Measurements from ENCODE around the gene MED12L. TPM values are rescaled to one million over a fixed set of nuclear protein-coding genes. Genes with fewer than 3 reads are reported as not detected.

Gene MED12L
- polyA plus RNA-seq, 1 of the 3 experiments (the other 2 are of a cell fraction) = 0.03 TPM

- no peak for TF ChIP-seq CTCF (IDR thresholded peaks at IDR 0.05)
- TF ChIP-seq REST (IDR thresholded peaks at IDR 0.05; ENCODE audit: low read depth, low read length) = no peak
Observed at GRCh38 chr3:151383111-151383510, 297.6 kb downstream of the MED12L start (continued).

GRCh38 chr3:151383956-151384355 lies 298.5 kb downstream of the MED12L start:
- no peak overlapping the region for H3K4me3 ChIP-seq (ENCODE audit: low read depth in 2 of 2, low read length in 1 of 2)
- peak overlapping the region; percentile 40 for H3K4me2 ChIP-seq
- no peaks in the 10 kb centered on the region for H3K79me2 ChIP-seq (ENCODE audit: insufficient read depth)
- CTCF ChIA-PET = no interaction called here
- H3K4me1 ChIP-seq (ENCODE audit: control insufficient read depth in 1 of 2, insufficient read depth in 2 of 2, low read depth in 1 of 2, low read length in 1 of 2) = peaks cover 0 to 5% of the 10 kb centered on the region in 2 experiments; a peak in 1 of 4 replicates
- H3K9me2 ChIP-seq = no peaks in the 10 kb centered on the region; the same call in 1 of the 2 replicates
- TF ChIP-seq ELF1 (IDR thresholded peaks at IDR 0.05) = no peak
- no peak for TF ChIP-seq YY1 (IDR thresholded peaks at IDR 0.05; ENCODE audit: low read depth)
- no peak for TF ChIP-seq MAX (IDR thresholded peaks at IDR 0.05; ENCODE audit: low read depth)
- H3K36me3 ChIP-seq (replicated peaks in 1 of 2; ENCODE audit: control insufficient read depth in 1 of 2, insufficient read depth in 2 of 2, low read length in 1 of 2) = no peaks in the 10 kb centered on the region
- POLR2A ChIA-PET = no interaction called here
- no peaks in the 10 kb centered on the region; the same call in 1 of the 2 replicates for H3K27me3 ChIP-seq (ENCODE audit: insufficient read depth)
- H4K20me1 ChIP-seq (ENCODE audit: insufficient read depth) = no peaks in the 10 kb centered on the region
- no peak for DNase-seq
- H2AFZ ChIP-seq (ENCODE audit: low read depth) = no peak overlapping the region
- H3K9me3 ChIP-seq = no peaks in the 10 kb centered on the region
- no peak overlapping the region for H3K27ac ChIP-seq (ENCODE audit: low read depth in 2 of 2, low read length in 1 of 2)
- no peaks in the 10 kb centered on the region for H3F3A ChIP-seq (replicated peaks; ENCODE audit: insufficient read depth)
- 67% methylated on average over 3 of the region's 3 CpGs for WGBS (ENCODE audit: low lambda C conversion rate)
- no peak overlapping the region for H3K9ac ChIP-seq

- ChIA-PET CTCF (interaction anchor here (1.1 kb wide), 1 partner anchor 11 kb away, joined by 4 read pairs; no protein-coding TSS in a partner anchor), POLR2A (no interaction called here)
- Histone ChIP-seq H3K9ac (no peak within 1 kb of the TSS), H3K4me3 (ENCODE audit: low read depth in 2 of 2, low read length in 1 of 2) (no peak within 1 kb of the TSS), H4K20me1 (ENCODE audit: insufficient read depth) (no peaks in the 10 kb centered on the region), H2AFZ (ENCODE audit: low read depth) (no peak within 1 kb of the TSS), H3K4me1 (ENCODE audit: control insufficient read depth in 1 of 2, insufficient read depth in 2 of 2, low read depth in 1 of 2, low read length in 1 of 2) (peaks cover 0 to 5% of the 10 kb centered on the region in 2 experiments; a peak in 1 of 4 replicates), H3K79me2 (ENCODE audit: insufficient read depth) (no peaks in the 10 kb centered on the region), H3F3A (replicated peaks; ENCODE audit: insufficient read depth) (no peaks in the 10 kb centered on the region), H3K27me3 (ENCODE audit: insufficient read depth) (no peaks in the 10 kb centered on the region; the same call in 1 of the 2 replicates), H3K9me3 (no peaks in the 10 kb centered on the region), H3K9me2 (no peaks in the 10 kb centered on the region; the same call in 1 of the 2 replicates), H3K4me2 (peak within 1 kb of the TSS; percentile 40), H3K36me3 (replicated peaks in 1 of 2; ENCODE audit: control insufficient read depth in 1 of 2, insufficient read depth in 2 of 2, low read length in 1 of 2) (no peaks in the 10 kb centered on the region), H3K27ac (ENCODE audit: low read depth in 2 of 2, low read length in 1 of 2) (no peak within 1 kb of the TSS)
- DNase-seq = no peak
- TF ChIP-seq RAD21 (IDR thresholded peaks at IDR 0.05; ENCODE audit: low read length) (no peak), RFX5 (IDR thresholded peaks at IDR 0.05; ENCODE audit: low read length) (no peak), GATA2 (CRISPR knock-in tag; IDR thresholded peaks at IDR 0.05) (no peak), GABPA (IDR thresholded peaks at IDR 0.05; ENCODE audit: low read depth) (no peak), TEAD4 (IDR thresholded peaks at IDR 0.05; ENCODE audit: borderline replicate concordance, insufficient read depth) (no peak)
- WGBS (ENCODE audit: low lambda C conversion rate) = 93% methylated on average over 4 of the region's 4 CpGs
Observed at GRCh38 chr3:151384741-151385174, 299.3 kb downstream of the MED12L start, which contains the start of gene P2RY12. Gene P2RY12 (minus strand): TSS chr3:151384753. CDS start chr3:151338845, 45,908 bp downstream.

Data from SK-N-SH (cell line).